ENCODE data around the gene BTBD19.

BTBD19 gene

GRCh38 chr1:44855742-44856141 is 47.4 kb downstream of the BTBD19 start:
- no peak for DNase-seq (ENCODE audit: low read depth)

DNA sequence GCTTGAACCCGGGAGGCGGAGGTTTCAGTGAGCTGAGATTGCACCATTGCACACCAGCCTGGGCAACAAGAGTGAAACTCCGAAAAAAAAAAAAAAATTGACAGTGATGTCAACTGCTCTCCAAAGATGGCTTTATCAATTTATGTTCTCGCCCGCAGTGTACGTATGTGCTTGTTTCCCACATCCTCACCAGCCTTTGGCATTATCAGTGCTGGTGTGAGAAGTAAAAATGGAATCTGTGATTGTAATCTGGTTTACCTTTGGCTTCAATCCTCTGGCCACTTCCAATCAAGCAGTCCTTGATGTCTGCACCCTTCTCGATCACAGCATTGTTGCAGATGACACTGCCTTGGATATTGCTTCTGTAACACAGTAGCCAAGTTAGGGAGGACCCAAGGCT is 49.1 kb downstream of the BTBD19 start:
- no peak for DNase-seq (ENCODE audit: low read depth)

GRCh38 chr1:44860331-44860730 is 52.0 kb downstream of the BTBD19 start:
- no peak for DNase-seq (ENCODE audit: low read depth)

GRCh38 chr1:44860891-44861425 is 52.6 kb downstream of the BTBD19 start:
- no peak for DNase-seq (ENCODE audit: low read depth)

GRCh38 chr1:44862829-44863401 is 54.6 kb downstream of the BTBD19 start:
- DNase-seq (ENCODE audit: low read depth), result no peak
